DND-41 (cell line): ENCODE measurements around the gene GABBR1.

ENCODE experiments used
- ATAC-seq: fragments of 200-7000 bp; cut with Tn5 transposase; 3 replicates; pipeline ENCODE4 v1.9.1; 2021; ENCODE audit warnings: low read depth; ENCODE audit not compliant: insufficient read depth
- DNase-seq: peaks from one replicate; pipeline ENCODE4 v3.0.0-alpha.2; 2020
- H2AFZ ChIP-seq: 2 replicates; pipeline ENCODE4 v1.6.0; 2012; ENCODE audit warnings: low read depth, low read length
- H3K27ac ChIP-seq: 2 replicates; pipeline ENCODE4 v1.5.1; 2012; ENCODE audit warnings: low read length, inconsistent platforms
- H3K27me3 ChIP-seq: fragments of 200-600 bp; sonication (generic); 2 replicates; pipeline ENCODE4 v1.6.0; 2012; ENCODE audit warnings: low read length, mild to moderate bottlenecking, inconsistent platforms; ENCODE audit not compliant: insufficient read depth, poor library complexity
- H3K36me3 ChIP-seq: 2 replicates; pipeline ENCODE4 v1.5.1; 2012; ENCODE audit warnings: low read length, inconsistent platforms; ENCODE audit not compliant: insufficient read depth
- H3K4me1 ChIP-seq: 2 replicates; pipeline ENCODE4 v1.5.1; 2012; ENCODE audit warnings: mild to moderate bottlenecking, low read length; ENCODE audit not compliant: insufficient read depth
- H3K4me2 ChIP-seq: 2 replicates; pipeline ENCODE4 v1.6.0; 2012; ENCODE audit warnings: mild to moderate bottlenecking, moderate library complexity, low read length, inconsistent platforms; ENCODE audit not compliant: insufficient read depth
- H3K4me3 ChIP-seq, 2 experiments: fragments of 200-600 bp in 1 of 2; shearing (Covaris generic) in 1 of 2; 2 replicates each; pipeline ENCODE4 v1.5.1; 2012 to 2016; ENCODE audit warnings: inconsistent platforms in 2 of 2, low read length in 2 of 2, mild to moderate bottlenecking in 2 of 2, low read depth in 1 of 2, moderate library complexity in 1 of 2
- H3K79me2 ChIP-seq: 2 replicates; pipeline ENCODE4 v1.6.0; 2012; ENCODE audit warnings: low read length, inconsistent platforms; ENCODE audit not compliant: insufficient read depth
- H3K9ac ChIP-seq: 2 replicates; pipeline ENCODE4 v1.6.0; 2012; ENCODE audit warnings: low read depth, mild to moderate bottlenecking, inconsistent platforms, low read length, moderate library complexity
- H3K9me3 ChIP-seq: 2 replicates; pipeline ENCODE4 v1.5.1; 2012; ENCODE audit warnings: low read length, moderate library complexity, mild to moderate bottlenecking, inconsistent platforms; ENCODE audit not compliant: insufficient read depth, severe bottlenecking
- H4K20me1 ChIP-seq: 2 replicates; pipeline ENCODE4 v1.6.0; 2012; ENCODE audit warnings: low read length; ENCODE audit not compliant: insufficient read depth
- CTCF ChIP-seq: IDR thresholded peaks from 2 replicates; pipeline ENCODE4 v1.5.1; 2012; ENCODE audit warnings: borderline replicate concordance, low read length, moderate library complexity, mild to moderate bottlenecking; ENCODE audit not compliant: poor library complexity, severe bottlenecking; ENCODE audit errors: extremely low read depth
- EZH2 ChIP-seq: IDR thresholded peaks from 3 replicates; pipeline ENCODE4 v1.6.1; 2012; ENCODE audit warnings: borderline replicate concordance, low read depth, mild to moderate bottlenecking, moderate library complexity, low read length, inconsistent platforms; ENCODE audit not compliant: severe bottlenecking

The GABBR1 gene

GRCh38 chr6:29611426-29611825, 21.6 kb downstream of the GABBR1 start:
- Histone ChIP-seq H3K4me1 (no peaks in the 10 kb centered on the region), H3K4me2 (no peak overlapping the region), H3K9ac (no peak overlapping the region), H4K20me1 (no peaks in the 10 kb centered on the region), H2AFZ (no peak overlapping the region), H3K36me3 (peaks cover 38% of the 10 kb centered on the region; the same call in 1 of the 2 replicates), H3K9me3 (no peaks in the 10 kb centered on the region), H3K27me3 (no peaks in the 10 kb centered on the region), H3K4me3 (no peak overlapping the region), H3K79me2 (no peaks in the 10 kb centered on the region), H3K27ac (no peak overlapping the region)
- DNase-seq (no peak), ATAC-seq (no peak)
- TF ChIP-seq CTCF (no peak), EZH2 (no peak)

DNA sequence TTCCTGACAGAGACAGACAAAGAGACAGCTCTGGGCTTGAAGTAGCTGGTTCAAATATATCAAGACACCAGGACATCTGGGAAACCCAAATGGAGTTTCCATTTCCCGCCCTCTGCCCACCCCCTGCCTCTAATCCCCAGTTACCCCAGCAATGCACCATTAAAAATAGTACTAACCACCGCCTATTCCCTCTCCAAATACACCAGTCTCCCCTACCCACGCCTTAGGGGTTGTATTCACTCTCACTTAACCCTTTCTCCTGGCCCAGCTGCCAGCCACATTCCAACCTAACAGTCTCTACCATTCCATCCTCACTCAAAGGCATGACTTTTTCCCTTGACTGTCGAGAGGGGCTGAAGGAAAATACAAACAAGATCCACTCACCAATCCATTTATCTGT, 22.4 kb downstream of the GABBR1 start:
- H3K27me3 ChIP-seq = no peaks in the 10 kb centered on the region
- no peak for ATAC-seq

GRCh38 chr6:29608131-29608530, 24.9 kb downstream of the GABBR1 start:
- H2AFZ ChIP-seq = no peak overlapping the region
- no peak overlapping the region for H3K9ac ChIP-seq
- DNase-seq (no peak), ATAC-seq (no peak)
- no peaks in the 10 kb centered on the region for H3K4me1 ChIP-seq
- TF ChIP-seq CTCF = no peak
- TF ChIP-seq EZH2 = no peak
- H3K4me3 ChIP-seq = no peak overlapping the region
- H4K20me1 ChIP-seq = no peaks in the 10 kb centered on the region
- H3K27ac ChIP-seq = no peak overlapping the region
- no peaks in the 10 kb centered on the region for H3K27me3 ChIP-seq
- peaks cover 58% of the 10 kb centered on the region for H3K36me3 ChIP-seq
- no peaks in the 10 kb centered on the region for H3K9me3 ChIP-seq
- H3K4me2 ChIP-seq = no peak overlapping the region
- no peaks in the 10 kb centered on the region for H3K79me2 ChIP-seq

More for the DNA sequence above, 22.4 kb downstream of the GABBR1 start:
- no peaks in the 10 kb centered on the region for H3K79me2 ChIP-seq
- H2AFZ ChIP-seq = no peak overlapping the region
- H3K9me3 ChIP-seq = no peaks in the 10 kb centered on the region
- no peak overlapping the region for H3K4me2 ChIP-seq
- H4K20me1 ChIP-seq = no peaks in the 10 kb centered on the region
- peaks cover 44% of the 10 kb centered on the region; the same call in 1 of the 2 replicates for H3K36me3 ChIP-seq
- DNase-seq = no peak
- no peak overlapping the region for H3K4me3 ChIP-seq
- TF ChIP-seq CTCF (no peak), EZH2 (no peak)
- no peak overlapping the region for H3K27ac ChIP-seq
- H3K9ac ChIP-seq = no peak overlapping the region
- H3K4me1 ChIP-seq = no peaks in the 10 kb centered on the region

- ATAC-seq (no peak), DNase-seq (no peak)
- Histone ChIP-seq H3K27ac (no peak overlapping the region), H3K4me3 (no peak overlapping the region), H3K9me3 (no peaks in the 10 kb centered on the region), H2AFZ (no peak overlapping the region), H3K36me3 (peaks cover 44% of the 10 kb centered on the region), H3K27me3 (no peaks in the 10 kb centered on the region), H3K9ac (no peak overlapping the region), H3K4me1 (no peaks in the 10 kb centered on the region), H3K4me2 (no peak overlapping the region), H4K20me1 (no peaks in the 10 kb centered on the region), H3K79me2 (no peaks in the 10 kb centered on the region)
- no peak for TF ChIP-seq CTCF
- TF ChIP-seq EZH2 = no peak
These were observed 29.1 kb downstream of the GABBR1 start for GRCh38 chr6:29603930-29604329.
